ENCODE results near the gene C10orf62.

The C10orf62 gene

DNA sequence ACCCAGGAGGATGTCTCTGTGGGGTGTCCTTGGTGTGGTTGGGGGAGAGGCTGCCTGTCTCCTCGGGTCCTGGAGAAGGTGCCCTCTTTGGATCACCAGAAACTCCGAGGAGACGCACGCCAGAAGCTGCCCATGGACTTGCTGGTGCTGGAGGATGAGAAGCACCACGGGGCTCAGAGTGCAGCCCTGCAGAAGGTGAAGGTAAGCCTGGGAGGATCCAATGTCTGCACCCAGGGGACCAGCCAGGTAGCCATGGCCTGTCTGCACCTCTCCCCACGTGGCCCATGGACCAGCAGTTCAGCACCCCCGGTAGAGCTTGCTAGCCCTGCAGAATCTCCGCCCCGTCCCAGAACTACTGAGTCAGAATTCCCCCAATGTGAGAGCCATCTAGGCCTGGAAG is 11.8 kb upstream of the C10orf62 start:
- no peak for TF ChIP-seq ZNF274 (IDR thresholded peaks at IDR 0.05; ENCODE audit: low read depth, low read length)
- H3K4me3 ChIP-seq (ENCODE audit: low read length), result no peak overlapping the region

DNA sequence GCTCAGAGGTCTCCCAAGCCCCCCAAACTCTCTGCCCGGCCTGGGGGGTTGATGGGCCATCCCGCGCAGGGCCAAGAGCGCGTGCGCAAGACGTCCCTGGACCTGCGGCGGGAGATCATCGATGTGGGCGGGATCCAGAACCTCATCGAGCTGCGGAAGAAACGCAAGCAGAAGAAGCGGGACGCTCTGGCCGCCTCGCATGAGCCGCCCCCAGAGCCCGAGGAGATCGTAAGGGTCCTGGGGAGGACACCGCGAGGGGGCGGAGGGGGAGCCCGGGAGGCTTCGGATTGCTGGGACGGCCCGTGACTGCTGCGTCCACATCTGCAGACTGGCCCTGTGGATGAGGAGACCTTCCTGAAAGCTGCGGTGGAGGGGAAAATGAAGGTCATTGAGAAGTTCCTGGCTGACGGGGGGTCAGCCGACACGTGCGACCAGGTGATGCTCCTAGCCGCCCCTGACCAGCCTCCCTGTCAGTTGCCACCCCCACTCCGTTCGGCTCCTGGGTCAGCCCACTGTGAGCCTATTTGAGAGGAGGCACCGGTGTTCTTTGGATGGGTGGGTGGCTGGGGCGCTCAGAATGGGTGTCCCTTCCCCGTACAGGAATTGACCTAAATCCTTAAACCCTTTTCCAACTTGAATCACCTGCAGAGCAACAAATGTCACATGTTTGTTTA is 11.2 kb upstream of the C10orf62 start:
- no peak overlapping the region for H3K4me3 ChIP-seq (ENCODE audit: low read length)

DNA sequence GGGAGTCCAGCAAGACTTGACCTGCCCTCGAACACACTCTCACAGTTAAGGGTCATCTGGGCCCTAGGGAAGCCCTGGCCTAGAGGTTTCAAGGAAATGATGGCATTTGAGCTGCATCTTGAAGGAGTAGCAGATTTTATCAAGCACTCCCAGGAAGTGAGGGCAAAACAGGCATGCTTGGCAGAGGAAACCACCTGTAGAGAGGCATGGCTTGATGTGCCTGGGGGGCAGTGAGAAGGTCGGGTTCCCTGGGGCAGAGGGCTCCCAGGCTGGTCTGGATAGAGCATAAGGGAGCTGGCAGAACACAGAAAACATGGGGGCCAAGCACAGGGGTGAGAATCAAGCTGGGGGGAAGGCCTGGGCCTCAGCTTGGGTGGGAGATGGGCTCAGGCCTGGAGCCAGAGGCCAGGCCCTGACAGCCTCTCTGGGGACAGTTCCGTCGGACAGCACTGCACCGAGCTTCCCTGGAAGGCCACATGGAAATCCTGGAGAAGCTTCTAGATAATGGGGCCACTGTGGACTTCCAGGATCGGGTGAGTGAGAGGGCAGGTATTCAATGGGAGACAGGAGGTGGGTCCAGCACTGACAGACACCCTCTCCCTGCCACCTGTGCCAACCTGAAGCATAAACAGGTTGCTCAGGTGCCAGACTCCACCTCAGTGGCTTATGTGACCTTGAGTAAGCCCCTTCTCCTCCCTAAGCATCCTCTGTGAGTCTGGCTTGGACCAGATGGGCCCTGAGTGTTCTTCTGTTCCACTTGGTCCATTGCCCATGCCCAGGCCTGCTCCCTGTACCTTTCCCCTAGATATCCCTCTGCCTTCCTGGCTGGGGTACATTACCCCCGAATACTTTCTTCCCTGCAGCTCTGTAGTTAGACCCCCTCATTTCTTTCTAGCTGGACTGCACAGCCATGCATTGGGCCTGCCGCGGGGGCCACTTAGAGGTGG is 8.8 kb upstream of the C10orf62 start:
- no peak for TF ChIP-seq ZNF274 (IDR thresholded peaks at IDR 0.05; ENCODE audit: low read depth, low read length)
- H3K4me3 ChIP-seq (ENCODE audit: low read length), result no peak overlapping the region

More for the DNA sequence above, 11.2 kb upstream of the C10orf62 start:
- TF ChIP-seq ZNF274 (IDR thresholded peaks at IDR 0.05; ENCODE audit: low read depth, low read length), result no peak

DNA sequence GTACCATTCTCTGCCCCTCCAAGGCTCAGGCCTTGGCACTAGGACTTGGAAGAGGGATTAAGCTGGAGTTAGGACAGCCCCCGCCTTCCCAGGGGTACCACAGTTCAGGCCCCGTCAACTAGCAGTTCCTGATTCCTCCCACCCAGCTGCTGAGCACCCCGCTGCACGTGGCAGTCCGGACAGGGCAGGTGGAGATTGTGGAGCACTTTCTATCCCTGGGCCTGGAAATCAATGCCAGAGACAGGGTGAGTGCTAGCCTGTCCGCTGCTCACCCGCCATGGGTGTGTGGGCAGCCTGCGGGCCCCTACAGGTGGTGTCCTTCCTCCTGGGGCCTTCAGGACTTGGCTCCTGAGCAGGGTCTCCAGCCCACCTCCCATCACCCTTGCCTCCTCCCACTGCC is 7.4 kb upstream of the C10orf62 start:
- no peak for TF ChIP-seq ZNF274 (IDR thresholded peaks at IDR 0.05; ENCODE audit: low read depth, low read length)

DNA sequence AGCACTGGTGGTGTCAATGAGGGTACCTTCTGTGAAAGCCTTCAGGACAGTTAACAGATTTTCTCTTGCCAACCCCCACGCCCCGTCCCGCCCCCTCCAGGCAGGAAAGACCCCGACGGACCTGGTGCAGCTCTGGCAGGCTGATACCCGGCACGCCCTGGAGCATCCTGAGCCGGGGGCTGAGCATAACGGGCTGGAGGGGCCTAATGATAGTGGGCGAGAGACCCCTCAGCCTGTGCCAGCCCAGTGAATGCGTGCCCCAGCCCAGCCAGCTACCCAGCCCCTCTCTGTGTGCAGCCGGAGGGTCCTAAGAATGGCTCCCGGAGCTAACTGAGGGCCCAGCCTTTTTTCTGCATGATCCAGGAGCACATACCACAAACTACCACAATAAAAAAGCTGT is 6.0 kb upstream of the C10orf62 start:
- no peak for TF ChIP-seq ZNF274 (IDR thresholded peaks at IDR 0.05; ENCODE audit: low read depth, low read length)
- no peak overlapping the region for H3K4me3 ChIP-seq (ENCODE audit: low read length)

More for the DNA sequence above, 7.4 kb upstream of the C10orf62 start:
- H3K4me3 ChIP-seq (ENCODE audit: low read length), result no peak overlapping the region

DNA sequence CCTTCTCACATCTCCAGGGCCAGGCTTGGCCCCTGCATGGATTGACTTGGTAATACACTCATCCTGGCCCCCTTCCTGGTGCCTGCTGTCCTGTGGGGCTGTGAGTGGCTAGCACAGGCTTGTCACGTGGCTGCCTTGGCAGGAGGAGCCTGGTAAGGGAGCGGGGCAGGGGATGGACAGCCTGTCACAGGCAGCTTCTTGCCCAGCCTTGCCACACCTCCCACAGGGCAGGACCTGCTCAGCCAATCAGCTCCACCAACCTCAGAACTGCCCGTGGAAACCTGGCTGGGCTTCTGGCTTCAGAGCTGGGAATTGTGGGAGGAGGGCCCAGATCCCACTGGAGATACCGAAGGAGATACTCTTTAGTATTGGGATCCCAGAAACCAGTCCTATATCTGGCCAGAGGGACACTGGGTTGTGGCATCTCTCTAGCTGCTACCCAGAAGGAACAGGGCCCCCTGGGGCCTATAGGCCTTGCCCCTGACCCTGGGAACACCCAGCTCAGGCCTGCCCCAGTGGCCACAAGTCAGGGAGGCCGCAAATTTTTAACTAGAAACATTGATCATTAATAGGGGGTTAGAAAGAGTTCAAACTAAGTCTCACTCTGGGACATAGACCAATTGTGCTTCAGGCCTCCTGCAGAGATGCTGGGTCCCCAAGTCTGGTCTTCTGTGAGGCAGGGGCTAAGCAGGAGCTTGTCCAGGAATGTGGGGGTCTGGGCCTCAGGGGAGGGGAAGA is 5.3 kb upstream of the C10orf62 start, which contains the start of gene HOGA1:
HOGA1 (plus strand) TSS at position 330 of the 738 bp plus-strand sequence; CDS start at position 645, 315 bp downstream.
- no peak for TF ChIP-seq ZNF274 (IDR thresholded peaks at IDR 0.05; ENCODE audit: low read depth, low read length)
- H3K4me3 ChIP-seq (ENCODE audit: low read length), result no peak within 1 kb of the TSS

DNA sequence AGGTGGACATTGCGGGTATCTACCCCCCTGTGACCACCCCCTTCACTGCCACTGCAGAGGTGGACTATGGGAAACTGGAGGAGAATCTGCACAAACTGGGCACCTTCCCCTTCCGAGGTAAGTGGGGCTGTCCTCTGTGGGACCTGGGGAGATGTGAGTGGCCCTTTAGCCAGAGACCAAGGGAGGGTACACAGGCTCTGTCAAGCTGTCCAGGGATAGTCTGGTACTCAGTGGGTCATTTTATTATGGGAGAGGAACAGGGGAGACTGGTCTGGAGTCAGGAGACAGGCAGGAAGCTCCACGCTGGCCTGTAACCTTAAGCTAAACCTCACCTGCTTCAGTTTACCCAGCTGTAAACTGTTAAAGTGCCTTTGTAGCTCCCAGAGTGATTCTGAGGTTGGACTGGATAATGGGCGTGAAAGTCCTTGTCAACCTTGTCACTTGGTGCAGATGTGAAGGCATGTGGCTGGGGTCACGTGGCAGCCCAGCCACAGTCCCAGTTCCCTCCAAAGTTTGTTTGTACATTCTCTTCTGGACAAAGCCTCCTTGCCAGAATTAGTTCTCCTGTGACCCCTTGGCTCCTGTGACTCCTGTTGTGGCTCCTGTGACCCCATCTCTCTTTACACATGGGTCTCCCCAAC is 4.6 kb upstream of the C10orf62 start:
- H3K4me3 ChIP-seq (ENCODE audit: low read length), result no peak overlapping the region
- TF ChIP-seq ZNF274 (IDR thresholded peaks at IDR 0.05; ENCODE audit: low read depth, low read length), result no peak

DNA sequence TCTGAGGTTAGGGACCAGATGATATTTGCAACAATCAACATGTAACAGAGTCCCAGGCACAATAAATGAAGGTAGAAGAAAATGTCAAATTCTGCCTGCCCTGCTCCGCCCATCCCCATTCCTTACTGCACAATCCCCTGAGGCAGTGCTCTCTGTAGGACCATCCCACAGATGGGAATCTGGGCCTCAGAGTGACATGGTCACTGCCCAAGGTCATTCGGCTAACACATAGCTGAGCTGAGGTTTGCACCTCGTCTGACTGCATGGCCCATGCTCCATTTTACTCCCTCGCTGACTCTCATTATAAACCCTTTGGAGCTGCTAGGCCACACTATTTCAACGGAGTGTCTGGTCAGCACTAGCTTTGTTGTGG is 4.1 kb upstream of the C10orf62 start:
- no peak for TF ChIP-seq ZNF274 (IDR thresholded peaks at IDR 0.05; ENCODE audit: low read depth, low read length)

DNA sequence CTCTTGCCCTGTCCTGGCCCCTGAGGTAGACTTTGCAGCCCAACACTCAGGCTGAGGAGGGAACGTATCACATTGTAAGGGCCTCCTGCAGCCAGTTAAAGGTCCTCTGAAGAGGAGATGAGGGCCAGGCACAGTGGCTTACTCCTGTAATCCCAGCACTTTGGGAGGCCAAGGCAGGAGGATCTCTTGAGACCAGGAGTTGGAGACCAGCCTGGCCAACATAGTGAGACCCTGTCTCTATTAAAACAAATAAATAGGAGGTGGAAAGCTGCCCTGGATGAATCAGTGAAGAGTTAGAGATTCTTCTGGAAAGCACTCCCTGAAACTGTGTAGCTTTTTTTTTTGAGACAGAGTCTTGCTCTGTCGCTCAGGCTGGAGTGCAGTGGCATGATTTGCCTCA is 2.3 kb upstream of the C10orf62 start:
- no peak overlapping the region for H3K4me3 ChIP-seq (ENCODE audit: low read length)
- TF ChIP-seq ZNF274 (IDR thresholded peaks at IDR 0.05; ENCODE audit: low read depth, low read length), result no peak

More for the DNA sequence above, 4.1 kb upstream of the C10orf62 start:
- no peak overlapping the region for H3K4me3 ChIP-seq (ENCODE audit: low read length)

DNA sequence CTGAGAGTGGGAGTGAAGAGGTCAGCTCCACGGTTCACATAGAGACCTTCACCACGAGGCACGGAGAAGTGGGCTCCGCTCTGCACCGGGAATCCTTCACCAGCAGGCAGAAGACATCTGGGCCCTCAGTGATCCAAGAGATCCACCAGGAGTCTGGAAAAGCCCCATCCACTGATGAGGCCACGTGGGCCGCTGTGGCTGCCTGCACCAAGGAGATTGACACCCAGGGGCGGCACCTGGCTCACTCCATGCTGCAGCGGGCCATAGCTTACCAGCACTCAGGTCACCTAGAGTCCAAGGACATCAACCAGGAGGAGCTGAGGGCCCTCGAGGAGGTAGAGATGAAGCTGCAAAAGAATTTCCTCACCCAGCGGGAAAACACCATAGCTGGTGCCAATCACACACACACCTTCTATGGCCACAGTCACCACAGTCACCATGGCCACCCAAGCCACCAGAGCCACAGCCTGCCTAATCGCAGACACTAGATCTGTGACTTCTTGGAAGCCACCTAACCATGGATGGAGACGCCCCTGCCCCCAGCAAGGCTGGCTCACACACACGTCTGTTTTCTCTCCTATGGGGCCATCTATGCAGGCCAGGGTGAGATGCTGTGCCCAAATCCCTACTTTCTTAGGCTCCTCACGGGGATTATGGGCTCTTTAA is 694 bp downstream of the C10orf62 start:
- TF ChIP-seq ZNF274 (IDR thresholded peaks at IDR 0.05; ENCODE audit: low read depth, low read length), result no peak
- no peak overlapping the region for H3K4me3 ChIP-seq (ENCODE audit: low read length)

DNA sequence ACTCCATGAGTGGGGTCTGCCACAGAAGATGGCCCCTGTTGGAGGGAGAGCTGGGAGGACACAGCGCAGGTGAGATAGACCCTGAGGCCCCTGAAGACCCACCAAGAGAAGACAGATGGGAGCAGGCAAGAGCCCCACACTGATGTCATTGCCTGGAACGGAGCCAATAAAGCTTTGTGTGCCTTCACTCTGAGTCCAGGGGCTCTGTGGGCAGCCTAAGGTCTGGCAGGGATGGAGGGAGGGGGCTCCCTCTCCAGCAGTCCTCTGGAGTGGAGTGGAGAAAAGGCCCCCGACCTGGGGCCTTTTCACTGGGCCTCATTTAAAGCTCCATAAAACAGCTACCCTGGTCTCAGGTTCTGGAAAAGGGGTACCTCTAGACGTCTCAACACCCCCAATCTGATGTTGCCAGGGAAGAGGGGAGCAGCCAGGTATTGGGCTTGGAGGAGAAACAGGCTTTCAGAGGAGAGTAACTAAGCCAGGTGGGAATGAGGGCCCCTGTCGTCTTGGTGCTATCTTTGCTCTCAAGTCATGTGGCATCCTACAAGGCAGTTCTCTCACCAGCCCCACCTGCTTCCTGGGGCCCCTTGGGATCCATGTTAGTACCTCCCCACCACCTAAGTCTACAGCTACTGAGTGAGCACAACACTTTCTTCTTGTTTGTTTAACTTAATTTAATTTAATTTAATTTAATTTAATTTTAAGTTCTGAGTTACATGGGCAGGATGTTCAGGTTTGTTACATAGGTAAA is 1.4 kb downstream of the C10orf62 start:
- no peak overlapping the region for H3K4me3 ChIP-seq (ENCODE audit: low read length)
- no peak for TF ChIP-seq ZNF274 (IDR thresholded peaks at IDR 0.05; ENCODE audit: low read depth, low read length)

DNA sequence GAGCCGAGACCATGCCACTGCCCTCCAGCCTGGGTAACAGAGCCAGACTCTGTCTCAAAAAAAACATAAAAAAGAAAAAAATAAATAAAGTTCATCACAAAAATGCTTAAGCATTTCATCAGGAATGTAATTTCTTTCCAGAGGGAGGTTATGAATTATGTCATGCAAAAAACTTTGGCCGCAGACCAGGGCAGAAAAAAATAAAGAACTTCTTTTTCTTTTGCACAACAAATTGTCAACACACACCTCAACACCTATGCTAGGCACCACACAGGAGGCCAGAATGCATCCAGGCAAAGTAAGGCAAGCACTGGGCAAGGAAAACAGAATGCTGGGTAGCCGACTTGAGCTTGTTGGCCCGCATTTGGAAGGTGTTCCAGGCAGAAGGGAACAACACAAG is 3.9 kb downstream of the C10orf62 start:
- no peak for TF ChIP-seq ZNF274 (IDR thresholded peaks at IDR 0.05; ENCODE audit: low read depth, low read length)
- H3K4me3 ChIP-seq (ENCODE audit: low read length), result no peak overlapping the region
